Skeletal muscle tissue (tissue), 4 donors: ENCODE data around the gene SKIC8. TPM values are rescaled to one million over a fixed set of nuclear protein-coding genes. Genes with fewer than 3 reads are reported as not detected.
A peak's percentile ranks its signal among the peaks of the same experiment; 100 is the strongest.
"Not testable (repeated sequence)": the region's sequence is repeated elsewhere in the genome, so short reads cannot be mapped to it uniquely, and the experiment has no call there.

ENCODE experiments used
- H3K27ac ChIP-seq: one replicate; pipeline ENCODE4 v1.7.0; 2013; ENCODE audit warnings: mild to moderate bottlenecking, low read depth, low read length, inconsistent platforms
- H3K27me3 ChIP-seq, 3 donors: one replicate each; pipeline ENCODE4 v1.7.0; 2013; ENCODE audit warnings: low read length in 3 of 3; ENCODE audit not compliant: control insufficient read depth in 3 of 3, insufficient read depth in 3 of 3
- H3K36me3 ChIP-seq, 3 donors: one replicate each; pipeline ENCODE4 v1.7.0; 2013; ENCODE audit warnings: low read length in 3 of 3; ENCODE audit not compliant: control insufficient read depth in 3 of 3, insufficient read depth in 3 of 3
- H3K4me1 ChIP-seq, 3 donors: one replicate each; pipeline ENCODE4 v1.7.0; 2013; ENCODE audit warnings: low read length in 3 of 3, mild to moderate bottlenecking in 3 of 3; ENCODE audit not compliant: control insufficient read depth in 3 of 3, insufficient read depth in 3 of 3
- H3K4me3 ChIP-seq, 3 donors: one replicate each; pipeline ENCODE4 v1.7.0; 2013; ENCODE audit warnings: low read length in 3 of 3
- H3K9ac ChIP-seq, 3 donors: one replicate each; pipeline ENCODE4 v1.7.0; 2013; ENCODE audit warnings: low read length in 3 of 3, mild to moderate bottlenecking in 3 of 3, moderate library complexity in 2 of 3, low read depth in 1 of 3
- H3K9me3 ChIP-seq, 3 donors: one replicate each; pipeline ENCODE4 v1.7.0; 2013; ENCODE audit warnings: low read length in 3 of 3; ENCODE audit not compliant: control insufficient read depth in 3 of 3
- total RNA-seq: library from RNA; depleted of rRNA; stranded (reverse); fragments of >200 nt; gene quantifications from one replicate; pipeline ENCODE4 v1.2.3, GENCODE V29; 2014
- donor health status: Osteomylitis.

Gene SKIC8
- total RNA-seq, 1 donor from 2014 or later = 56.9 TPM

- Histone ChIP-seq H3K4me1 (peaks cover 0 to 14% (median 5%) of the 10 kb centered on the region in 3 donors), H3K27ac (no peak overlapping the region), H3K27me3 (no peaks in the 10 kb centered on the region), H3K36me3 (no peaks in the 10 kb centered on the region), H3K4me3 (no peak overlapping the region), H3K9me3 (no peaks in the 10 kb centered on the region), H3K9ac (no peak overlapping the region)
Measured at GRCh38 chr15:78247911-78248310, 51.5 kb downstream of the SKIC8 start.

- not testable (repeated sequence) for H3K9ac ChIP-seq, H3K27ac ChIP-seq, H3K4me3 ChIP-seq, H3K36me3 ChIP-seq, H3K27me3 ChIP-seq, H3K9me3 ChIP-seq
- H3K4me1 ChIP-seq = peaks cover 0 to 14% (median 5%) of the 10 kb centered on the region in 3 donors
Measured at GRCh38 chr15:78245976-78246620, 53.3 kb downstream of the SKIC8 start.

GRCh38 chr15:78245392-78245791 lies 54.0 kb downstream of the SKIC8 start:
- not testable (repeated sequence) for H3K9ac ChIP-seq, H3K27ac ChIP-seq, H3K27me3 ChIP-seq, H3K36me3 ChIP-seq, H3K9me3 ChIP-seq, H3K4me3 ChIP-seq
- peaks cover 0 to 14% (median 5%) of the 10 kb centered on the region in 3 donors for H3K4me1 ChIP-seq

- Histone ChIP-seq H3K9ac (no peak overlapping the region), H3K36me3 (no peaks in the 10 kb centered on the region), H3K27me3 (no peaks in the 10 kb centered on the region), H3K27ac (no peak overlapping the region), H3K4me3 (no peak overlapping the region), H3K9me3 (no peaks in the 10 kb centered on the region), H3K4me1 (peaks cover 0 to 17% (median 7%) of the 10 kb centered on the region in 3 donors)
Measured at GRCh38 chr15:78244893-78245292, 54.5 kb downstream of the SKIC8 start.

GRCh38 chr15:78244101-78244500 lies 55.3 kb downstream of the SKIC8 start:
- no peaks in the 10 kb centered on the region for H3K9me3 ChIP-seq

GRCh38 chr15:78243491-78243941 lies 55.9 kb downstream of the SKIC8 start:
- Histone ChIP-seq H3K9ac (peak overlapping the region in 1 of 3 donors; percentile 25), H3K36me3 (no peaks in the 10 kb centered on the region), H3K27me3 (no peaks in the 10 kb centered on the region), H3K4me3 (no peak overlapping the region), H3K27ac (no peak overlapping the region), H3K4me1 (peaks cover 0 to 12% (median 5%) of the 10 kb centered on the region in 3 donors), H3K9me3 (no peaks in the 10 kb centered on the region)

More at GRCh38 chr15:78244101-78244500, 55.3 kb downstream of the SKIC8 start:
- H3K27me3 ChIP-seq = no peaks in the 10 kb centered on the region
- no peak overlapping the region for H3K4me3 ChIP-seq
- no peaks in the 10 kb centered on the region for H3K36me3 ChIP-seq
- H3K9ac ChIP-seq = no peak overlapping the region
- no peak overlapping the region for H3K27ac ChIP-seq
- peaks cover 0 to 13% (median 5%) of the 10 kb centered on the region in 3 donors for H3K4me1 ChIP-seq

- H3K4me1 ChIP-seq = peaks cover 0 to 12% (median 5%) of the 10 kb centered on the region in 3 donors
- peak overlapping the region in 1 of 3 donors; percentile 25 for H3K9ac ChIP-seq
- no peaks in the 10 kb centered on the region for H3K36me3 ChIP-seq
- H3K9me3 ChIP-seq = no peaks in the 10 kb centered on the region
- no peaks in the 10 kb centered on the region for H3K27me3 ChIP-seq
- H3K27ac ChIP-seq = no peak overlapping the region
- no peak overlapping the region for H3K4me3 ChIP-seq
Measured at GRCh38 chr15:78243058-78243457, 56.4 kb downstream of the SKIC8 start.

- Histone ChIP-seq H3K36me3 (no peaks in the 10 kb centered on the region), H3K9ac (no peak overlapping the region), H3K27me3 (no peaks in the 10 kb centered on the region), H3K4me1 (peaks cover 0 to 12% (median 5%) of the 10 kb centered on the region in 3 donors), H3K9me3 (no peaks in the 10 kb centered on the region), H3K27ac (no peak overlapping the region), H3K4me3 (no peak overlapping the region)
Measured at GRCh38 chr15:78242128-78242527, 57.3 kb downstream of the SKIC8 start.

GRCh38 chr15:78241017-78241416 lies 58.4 kb downstream of the SKIC8 start:
- Histone ChIP-seq H3K4me1 (peaks cover 0 to 12% (median 5%) of the 10 kb centered on the region in 3 donors), H3K27me3 (no peaks in the 10 kb centered on the region), H3K4me3 (no peak overlapping the region), H3K36me3 (no peaks in the 10 kb centered on the region), H3K9me3 (no peaks in the 10 kb centered on the region), H3K27ac (no peak overlapping the region), H3K9ac (no peak overlapping the region)

GRCh38 chr15:78239811-78240210 lies 59.6 kb downstream of the SKIC8 start:
- H3K27me3 ChIP-seq = no peaks in the 10 kb centered on the region
- no peak overlapping the region for H3K4me3 ChIP-seq
- H3K9ac ChIP-seq = no peak overlapping the region
- no peaks in the 10 kb centered on the region for H3K9me3 ChIP-seq
- no peak overlapping the region for H3K27ac ChIP-seq
- H3K4me1 ChIP-seq = peaks cover 0 to 12% (median 5%) of the 10 kb centered on the region in 3 donors
- H3K36me3 ChIP-seq = no peaks in the 10 kb centered on the region
